Uterus (tissue), 2 donors: ENCODE data around the gene ATP5ME.

Experiments used
- CTCF ChIP-seq, 4 experiments: fragments of 200-600 bp in 2 of 4; fragments of 450-650 bp in 2 of 4; sonication (generic) in 2 of 4; IDR thresholded peaks; one replicate each; pipeline ENCODE4 v1.5.1; 2016 to 2019; ENCODE audit warnings: antibody characterized with exemption in 4 of 4, mild to moderate bottlenecking in 2 of 4, moderate library complexity in 1 of 4
- POLR2A ChIP-seq, 2 donors: fragments of 450-650 bp; IDR thresholded peaks; one replicate each; pipeline ENCODE4 v1.6.1; 2016; ENCODE audit warnings: antibody characterized with exemption in 2 of 2, mild to moderate bottlenecking in 1 of 2, moderate library complexity in 1 of 2

- no peak for TF ChIP-seq POLR2A (IDR thresholded peaks at IDR 0.05)
- TF ChIP-seq CTCF (IDR thresholded peaks at IDR 0.05) = no peak
Observed at GRCh38 chr4:717601-718320, 43.7 kb upstream of the ATP5ME start.
